Testis (tissue), 3 donors: Measurements from ENCODE around the gene SEMA4G. TPM values are rescaled to one million over a fixed set of nuclear protein-coding genes. Genes with fewer than 3 reads are reported as not detected.

ENCODE experiments used
- DNase-seq: peaks from one replicate; pipeline ENCODE4 v3.0.0-alpha.2; 2019
- H3K27ac ChIP-seq, 2 donors: fragments of 200-600 bp; sonication (generic); one replicate each; pipeline ENCODE4 v1.5.1; 2019
- H3K27me3 ChIP-seq: fragments of 200-600 bp; sonication (generic); one replicate; pipeline ENCODE4 v1.5.1; 2019
- H3K36me3 ChIP-seq: fragments of 200-600 bp; sonication (generic); one replicate; pipeline ENCODE4 v1.5.1; 2017; ENCODE audit warnings: low read depth; ENCODE audit errors: missing control alignments
- H3K4me1 ChIP-seq: fragments of 200-600 bp; sonication (generic); one replicate; pipeline ENCODE4 v1.5.1; 2019
- H3K4me3 ChIP-seq, 2 donors: fragments of 200-600 bp; sonication (generic); one replicate each; pipeline ENCODE4 v1.5.1; 2017 to 2019
- H3K9me3 ChIP-seq: fragments of 200-600 bp; sonication (generic); one replicate; pipeline ENCODE4 v1.5.1; 2017
- CTCF ChIP-seq, 3 experiments: fragments of 450-650 bp in 2 of 3; fragments of 200-600 bp in 1 of 3; sonication (generic) in 1 of 3; IDR thresholded peaks; one replicate each; pipeline ENCODE4 v1.5.1; 2016 to 2019; ENCODE audit warnings: antibody characterized with exemption in 3 of 3, mild to moderate bottlenecking in 2 of 3, moderate library complexity in 1 of 3
- POLR2A ChIP-seq: fragments of 450-650 bp; IDR thresholded peaks from one replicate; pipeline ENCODE4 v1.6.1; 2017; ENCODE audit warnings: antibody characterized with exemption, mild to moderate bottlenecking, moderate library complexity
- WGBS, 2 donors: methylation state at CpG; one replicate each; pipeline ENCODE4 v1.1.5; 2018; 5-methylcytosine and 5-hydroxymethylcytosine counted together
- intact Hi-C: fragments of 100-400 bp; cut with DNase I; formaldehyde crosslinking; loops from one replicate; pipeline ENCODE4 v1.15.1; 2023; ENCODE audit warnings: low total_unique reads
- polyA plus RNA-seq: library from polyadenylated mRNA; stranded (reverse); fragments of 350-450 nt; fragmentation: Illumina TruSeq; extraction: RNeasy Lipid Tissue Mini Kit (QIAGEN cat#74804); gene quantifications from one replicate; pipeline ENCODE4 v1.2.3, GENCODE V29; 2014; ENCODE audit warnings: low read depth, low replicate concordance; ENCODE audit not compliant: insufficient read depth
- total RNA-seq, 2 donors: library from RNA; depleted of rRNA; stranded (reverse); fragments of >200 nt; gene quantifications; one replicate each; pipeline ENCODE4 v1.2.3, GENCODE V29; 2016

Gene SEMA4G
- total and polyA plus RNA-seq, 3 donors from 2014 or later = 4.8 to 7.2 (median 6.2) TPM

- no peak for DNase-seq
- no peak overlapping the region for H3K27ac ChIP-seq
- no peaks in the 10 kb centered on the region for H3K4me1 ChIP-seq
- 85 to 90% methylated on average over 3 of the region's 3 CpGs for WGBS, 2 donors
- no peaks in the 10 kb centered on the region for H3K27me3 ChIP-seq
- no peaks in the 10 kb centered on the region for H3K36me3 ChIP-seq
- H3K9me3 ChIP-seq = no peaks in the 10 kb centered on the region
- TF ChIP-seq POLR2A (no peak), CTCF (IDR thresholded peaks at IDR 0.05) (no peak)
- H3K4me3 ChIP-seq = no peak overlapping the region
- intact Hi-C loops = no loop called here
These were observed 7.6 kb downstream of the SEMA4G start for GRCh38 chr10:100976906-100977305.

GRCh38 chr10:100977436-100977835 lies 8.1 kb downstream of the SEMA4G start:
- no peak for DNase-seq
- no peak overlapping the region for H3K4me3 ChIP-seq
- H3K27me3 ChIP-seq = no peaks in the 10 kb centered on the region
- H3K36me3 ChIP-seq = no peaks in the 10 kb centered on the region
- H3K9me3 ChIP-seq = no peaks in the 10 kb centered on the region
- H3K27ac ChIP-seq = no peak overlapping the region
- intact Hi-C loops = no loop called here
- WGBS, 2 donors = 83 to 91% methylated on average over 6 of the region's 6 CpGs
- H3K4me1 ChIP-seq = no peaks in the 10 kb centered on the region
- no peak for TF ChIP-seq CTCF (IDR thresholded peaks at IDR 0.05)
- no peak for TF ChIP-seq POLR2A

- TF ChIP-seq POLR2A (no peak), CTCF (IDR thresholded peaks at IDR 0.05) (no peak)
- DNase-seq = no peak
- intact Hi-C loops = no loop called here
- no peaks in the 10 kb centered on the region for H3K9me3 ChIP-seq
- 87 to 89% methylated on average over 9 to 13 of the region's 13 CpGs for WGBS, 2 donors
- H3K4me1 ChIP-seq = no peaks in the 10 kb centered on the region
- H3K4me3 ChIP-seq = no peak overlapping the region
- no peaks in the 10 kb centered on the region for H3K36me3 ChIP-seq
- no peaks in the 10 kb centered on the region for H3K27me3 ChIP-seq
- no peak overlapping the region for H3K27ac ChIP-seq
These were observed 9.0 kb downstream of the SEMA4G start for GRCh38 chr10:100978121-100978900.

GRCh38 chr10:100978901-100979195 lies 9.5 kb downstream of the SEMA4G start:
- intact Hi-C loops = no loop called here
- no peak overlapping the region for H3K4me3 ChIP-seq
- TF ChIP-seq POLR2A = no peak
- TF ChIP-seq CTCF (IDR thresholded peaks at IDR 0.05) = no peak
- H3K4me1 ChIP-seq = no peaks in the 10 kb centered on the region
- no peaks in the 10 kb centered on the region for H3K36me3 ChIP-seq
- H3K9me3 ChIP-seq = no peaks in the 10 kb centered on the region
- DNase-seq = no peak
- no peaks in the 10 kb centered on the region for H3K27me3 ChIP-seq
- H3K27ac ChIP-seq = no peak overlapping the region
- 76 to 80% methylated on average over 2 to 10 of the region's 10 CpGs for WGBS, 2 donors

- H3K36me3 ChIP-seq = no peaks in the 10 kb centered on the region
- DNase-seq = no peak
- H3K27ac ChIP-seq = no peak overlapping the region
- no peaks in the 10 kb centered on the region for H3K4me1 ChIP-seq
- intact Hi-C loops = no loop called here
- WGBS, 2 donors = 93 to 98% methylated on average over 8 to 16 of the region's 16 CpGs
- no peaks in the 10 kb centered on the region for H3K27me3 ChIP-seq
- no peaks in the 10 kb centered on the region for H3K9me3 ChIP-seq
- TF ChIP-seq POLR2A (no peak), CTCF (IDR thresholded peaks at IDR 0.05) (no peak)
- H3K4me3 ChIP-seq = no peak overlapping the region
These were observed 10.5 kb downstream of the SEMA4G start for GRCh38 chr10:100979791-100980272.
